DOHH2 (cell line): Measurements from ENCODE around the gene CASP6.

Experiments
- H3F3A ChIP-seq: fragments of 200-600 bp; sonication (generic), shearing (Covaris generic); 2 replicates; pipeline ENCODE4 v1.6.0; 2016; ENCODE audit warnings: antibody characterized with exemption, mild to moderate bottlenecking; ENCODE audit not compliant: control insufficient read depth, insufficient read depth
- H3K27ac ChIP-seq: fragments of 200-600 bp; sonication (generic); 2 replicates; pipeline ENCODE4 v1.5.1; 2014; ENCODE audit warnings: low read depth, mild to moderate bottlenecking, low read length, moderate library complexity
- H3K27me3 ChIP-seq: fragments of 200-600 bp; sonication (generic); 2 replicates; pipeline ENCODE4 v1.6.1; 2014; ENCODE audit warnings: mild to moderate bottlenecking, low read length, mixed read lengths; ENCODE audit not compliant: control insufficient read depth
- H3K36me3 ChIP-seq: fragments of 200-600 bp; sonication (generic); 2 replicates; pipeline ENCODE4 v1.6.1; 2014; ENCODE audit warnings: mild to moderate bottlenecking, low read length, moderate library complexity, mixed read lengths; ENCODE audit not compliant: control insufficient read depth
- H3K4me1 ChIP-seq: fragments of 200-600 bp; sonication (generic); 2 replicates; pipeline ENCODE4 v1.6.1; 2014; ENCODE audit warnings: mild to moderate bottlenecking, low read length, mixed read lengths; ENCODE audit not compliant: control insufficient read depth
- H3K4me2 ChIP-seq: fragments of 200-600 bp; sonication (generic); 2 replicates; pipeline ENCODE4 v1.6.0; 2014; ENCODE audit warnings: mild to moderate bottlenecking, low read length, moderate library complexity
- H3K4me3 ChIP-seq: fragments of 200-600 bp; sonication (generic); 2 replicates; pipeline ENCODE4 v1.5.1; 2014; ENCODE audit warnings: mild to moderate bottlenecking, low read length, mixed read lengths
- H3K79me2 ChIP-seq: fragments of 200-600 bp; sonication (generic); 2 replicates; pipeline ENCODE4 v1.6.1; 2014; ENCODE audit warnings: mild to moderate bottlenecking, low read length, mixed read lengths; ENCODE audit not compliant: control insufficient read depth
- H3K9me2 ChIP-seq: fragments of 200-600 bp; sonication (generic); replicated peaks from 2 replicates; pipeline ENCODE4 v1.6.1; 2014; ENCODE audit warnings: mild to moderate bottlenecking, low read length, mixed read lengths; ENCODE audit not compliant: control insufficient read depth
- H3K9me3 ChIP-seq: fragments of 200-600 bp; sonication (generic); 2 replicates; pipeline ENCODE4 v1.6.1; 2014; ENCODE audit warnings: antibody characterized with exemption, low read length, mixed read lengths; ENCODE audit not compliant: control insufficient read depth, insufficient read depth
- H4K20me1 ChIP-seq: fragments of 200-600 bp; sonication (generic); 2 replicates; pipeline ENCODE4 v1.6.0; 2014; ENCODE audit warnings: low read depth, mild to moderate bottlenecking, antibody characterized with exemption, low read length, moderate library complexity; ENCODE audit not compliant: control insufficient read depth, insufficient read depth
- EZH2phosphoT487 ChIP-seq: fragments of 200-600 bp; sonication (generic); IDR thresholded peaks from 2 replicates; pipeline ENCODE4 v1.6.1; 2017; ENCODE audit warnings: borderline replicate concordance, mild to moderate bottlenecking, antibody characterized with exemption, low read length, moderate library complexity, mixed read lengths
- TF ChIP-seq, protein P1 (sequence below): fragments of 200-600 bp; sonication (generic); IDR thresholded peaks from one replicate; pipeline ENCODE4 v1.5.1; 2014; ENCODE audit warnings: antibody characterized with exemption, mild to moderate bottlenecking, low read depth, low read length; ENCODE audit not compliant: poor library complexity, severe bottlenecking

The CASP6 gene

DNA sequence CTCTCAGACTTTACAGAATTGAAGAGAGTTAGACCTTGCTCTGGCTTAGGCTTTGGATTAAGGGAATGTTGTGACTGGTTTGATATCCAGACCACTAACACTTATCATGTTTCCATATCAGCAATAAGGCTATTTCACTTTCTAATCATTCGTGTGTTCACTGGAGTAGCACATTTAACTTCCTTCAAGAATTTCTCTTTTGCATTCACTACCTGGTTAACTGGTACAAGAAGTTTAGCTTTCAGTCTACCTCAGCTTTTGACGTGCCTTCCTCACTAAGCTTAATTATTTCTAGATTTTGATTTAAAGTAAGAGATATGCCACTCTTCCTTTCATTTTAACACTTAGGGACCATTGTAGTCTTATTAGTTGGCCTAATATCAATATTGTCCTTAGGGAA is 62.6 kb downstream of the CASP6 start:
- no peaks in the 10 kb centered on the region for H3K9me2 ChIP-seq
- no peak overlapping the region for H3K4me2 ChIP-seq
- H3K27ac ChIP-seq, result no peak overlapping the region
- H3K79me2 ChIP-seq, result peaks cover 81% of the 10 kb centered on the region
- H3K36me3 ChIP-seq, result peaks cover 3% of the 10 kb centered on the region; the same call in 1 of the 2 replicates
- no peaks in the 10 kb centered on the region for H3K27me3 ChIP-seq
- H3K4me3 ChIP-seq, result no peak overlapping the region
- H3K9me3 ChIP-seq, result no peaks in the 10 kb centered on the region
- H3F3A ChIP-seq, result no peaks in the 10 kb centered on the region
- peaks cover 5% of the 10 kb centered on the region; the same call in 1 of the 2 replicates for H4K20me1 ChIP-seq
- H3K4me1 ChIP-seq, result peaks cover 10% of the 10 kb centered on the region
- TF ChIP-seq, protein P1, sequence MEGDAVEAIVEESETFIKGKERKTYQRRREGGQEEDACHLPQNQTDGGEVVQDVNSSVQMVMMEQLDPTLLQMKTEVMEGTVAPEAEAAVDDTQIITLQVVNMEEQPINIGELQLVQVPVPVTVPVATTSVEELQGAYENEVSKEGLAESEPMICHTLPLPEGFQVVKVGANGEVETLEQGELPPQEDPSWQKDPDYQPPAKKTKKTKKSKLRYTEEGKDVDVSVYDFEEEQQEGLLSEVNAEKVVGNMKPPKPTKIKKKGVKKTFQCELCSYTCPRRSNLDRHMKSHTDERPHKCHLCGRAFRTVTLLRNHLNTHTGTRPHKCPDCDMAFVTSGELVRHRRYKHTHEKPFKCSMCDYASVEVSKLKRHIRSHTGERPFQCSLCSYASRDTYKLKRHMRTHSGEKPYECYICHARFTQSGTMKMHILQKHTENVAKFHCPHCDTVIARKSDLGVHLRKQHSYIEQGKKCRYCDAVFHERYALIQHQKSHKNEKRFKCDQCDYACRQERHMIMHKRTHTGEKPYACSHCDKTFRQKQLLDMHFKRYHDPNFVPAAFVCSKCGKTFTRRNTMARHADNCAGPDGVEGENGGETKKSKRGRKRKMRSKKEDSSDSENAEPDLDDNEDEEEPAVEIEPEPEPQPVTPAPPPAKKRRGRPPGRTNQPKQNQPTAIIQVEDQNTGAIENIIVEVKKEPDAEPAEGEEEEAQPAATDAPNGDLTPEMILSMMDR, result no peak
- no peak for TF ChIP-seq EZH2phosphoT487
